Osteocyte (in vitro differentiated cells): ENCODE data around the gene GABRB1. TPM values are rescaled to one million over a fixed set of nuclear protein-coding genes. Genes with fewer than 3 reads are reported as not detected.

Experiments
- DNase-seq: peaks from one replicate; pipeline ENCODE4 v3.0.0; 2021; ENCODE audit warnings: mixed read lengths; ENCODE audit not compliant: unreplicated experiment; ENCODE audit errors: extremely low spot score
- H3K27ac Mint-ChIP-seq: one replicate; pipeline ENCODE4 v1.8.0; 2021; ENCODE audit warnings: mild to moderate bottlenecking, mixed read lengths; ENCODE audit not compliant: unreplicated experiment
- H3K27me3 Mint-ChIP-seq: one replicate; pipeline ENCODE4 v1.8.0; 2021; ENCODE audit warnings: mixed read lengths; ENCODE audit not compliant: unreplicated experiment
- H3K36me3 Mint-ChIP-seq: one replicate; pipeline ENCODE4 v1.8.0; 2021; ENCODE audit warnings: mixed read lengths; ENCODE audit not compliant: unreplicated experiment
- H3K4me1 Mint-ChIP-seq: one replicate; pipeline ENCODE4 v1.8.0; 2021; ENCODE audit warnings: mixed read lengths; ENCODE audit not compliant: unreplicated experiment
- H3K4me3 Mint-ChIP-seq: one replicate; pipeline ENCODE4 v1.8.0; 2021; ENCODE audit warnings: mild to moderate bottlenecking, moderate library complexity, mixed read lengths; ENCODE audit not compliant: unreplicated experiment
- H3K9me3 Mint-ChIP-seq: one replicate; pipeline ENCODE4 v1.8.0; 2021; ENCODE audit warnings: mixed read lengths; ENCODE audit not compliant: unreplicated experiment
- CTCF ChIP-seq: fragments of 200-600 bp; sonication (generic); IDR thresholded peaks from 2 replicates; pipeline ENCODE4 v1.5.0; 2021; ENCODE audit warnings: antibody characterized with exemption, mild to moderate bottlenecking, moderate library complexity
- long read RNA-seq: library from polyadenylated mRNA; unstranded; transcript quantifications from one replicate; pipeline ENCODE4 v2.0.0, GENCODE V29; 2021
- total RNA-seq: library from RNA; stranded (reverse); gene quantifications from 2 replicates; pipeline ENCODE4 v1.2.1, GENCODE V29; 2021

GABRB1 gene
- total RNA-seq: not detected in 2 replicates
- long read RNA-seq, partial matches to known transcripts: 0 of 1 reads
- long read RNA-seq, other reads (novel, unspliced or antisense): 1 of 1 reads

- Mint-ChIP-seq H3K27me3 (peaks cover 71% of the 10 kb centered on the region), H3K4me3 (peak within 1 kb of the TSS; percentile 70), H3K4me1 (peaks cover 21% of the 10 kb centered on the region), H3K27ac (no peak within 1 kb of the TSS), H3K36me3 (no peaks in the 10 kb centered on the region), H3K9me3 (no peaks in the 10 kb centered on the region)
- DNase-seq: peak; percentile 87
- TF ChIP-seq CTCF: no peak
These were observed at the start of gene GABRB1 for GRCh38 chr4:47031011-47031678. Gene GABRB1, plus strand, starts transcription at chr4:47031567.

DNA sequence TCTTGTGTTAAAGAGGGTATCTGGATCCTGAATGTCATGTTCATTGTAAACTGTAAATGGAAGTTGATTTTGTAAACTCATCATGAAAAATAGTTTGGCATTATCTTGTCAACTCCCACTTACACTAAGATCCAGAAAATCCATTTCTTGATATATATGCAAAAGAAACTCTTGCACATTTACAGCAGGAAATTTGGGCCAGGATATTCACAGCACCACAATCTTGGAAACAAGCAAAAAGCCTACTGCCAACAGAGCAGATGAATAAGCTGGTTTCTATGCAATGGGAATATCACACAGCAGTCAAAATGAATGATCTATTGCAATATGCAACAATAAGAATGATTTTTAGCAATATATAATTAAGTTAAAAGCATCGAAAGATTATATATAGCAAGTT is 46.6 kb upstream of the GABRB1 start:
- no peaks in the 10 kb centered on the region for H3K4me1 Mint-ChIP-seq
- H3K9me3 Mint-ChIP-seq: no peaks in the 10 kb centered on the region
- no peak for TF ChIP-seq CTCF
- no peak overlapping the region for H3K4me3 Mint-ChIP-seq
- no peak overlapping the region for H3K27ac Mint-ChIP-seq
- H3K36me3 Mint-ChIP-seq: no peaks in the 10 kb centered on the region
- no peak for DNase-seq
- peaks cover 40% of the 10 kb centered on the region for H3K27me3 Mint-ChIP-seq

GRCh38 chr4:46986922-46987638 is 44.3 kb upstream of the GABRB1 start:
- Mint-ChIP-seq H3K27me3 (peaks cover 40% of the 10 kb centered on the region), H3K9me3 (no peaks in the 10 kb centered on the region), H3K27ac (no peak overlapping the region), H3K4me1 (no peaks in the 10 kb centered on the region), H3K4me3 (no peak overlapping the region), H3K36me3 (no peaks in the 10 kb centered on the region)
- no peak for TF ChIP-seq CTCF
- DNase-seq: no peak

DNA sequence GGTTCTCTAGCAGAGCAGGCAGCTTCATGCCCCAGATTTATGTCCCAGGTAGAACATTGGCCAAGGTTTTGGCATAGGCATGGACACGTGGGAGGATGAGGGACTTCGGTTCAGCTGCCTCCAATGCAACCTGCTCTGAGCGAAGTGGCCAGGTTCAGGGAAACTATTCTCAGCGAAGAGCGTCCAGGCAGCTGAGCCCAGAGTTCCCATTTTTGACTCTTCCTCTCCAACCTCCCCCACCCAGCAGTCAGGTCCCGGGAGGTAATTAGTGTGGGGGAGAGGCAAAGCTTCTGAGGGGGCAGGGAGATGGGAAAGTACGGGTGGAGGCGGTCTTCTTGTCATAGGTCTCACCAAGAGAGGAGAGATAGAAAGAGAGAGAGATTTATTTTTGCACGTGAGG is 39.0 kb upstream of the GABRB1 start:
- TF ChIP-seq CTCF: no peak
- peaks cover 69% of the 10 kb centered on the region for H3K27me3 Mint-ChIP-seq
- H3K4me3 Mint-ChIP-seq: peak overlapping the region; percentile 5
- H3K36me3 Mint-ChIP-seq: no peaks in the 10 kb centered on the region
- DNase-seq: no peak
- H3K27ac Mint-ChIP-seq: no peak overlapping the region
- H3K4me1 Mint-ChIP-seq: peaks cover 12% of the 10 kb centered on the region
- H3K9me3 Mint-ChIP-seq: no peaks in the 10 kb centered on the region
